Sciatic nerve (tissue), 2 donors: ENCODE measurements around the gene REN. TPM values are rescaled to one million over a fixed set of nuclear protein-coding genes. Genes with fewer than 3 reads are reported as not detected.

Experiments used
- ATAC-seq: fragments of 200-7000 bp; cut with Tn5 transposase; one replicate; pipeline ENCODE4 v1.9.1; 2020; ENCODE audit warnings: mild to moderate bottlenecking, moderate library complexity
- DNase-seq: peaks from one replicate; pipeline ENCODE4 v3.0.0-alpha.2; 2020; ENCODE audit warnings: low spot score
- intact Hi-C: fragments of 100-400 bp; cut with DNase I; formaldehyde crosslinking; loops from one replicate; pipeline ENCODE4 v1.14.2; 2022
- total RNA-seq: library from RNA; stranded (reverse); fragmentation: NEBNext Ultra II Directional; extraction: Animal tissue kit (Norgen Biotek cat#: 25700); gene quantifications from one replicate; pipeline ENCODE4 v1.2.1, GENCODE V29; 2021
- donor health status: DM: no; HTN: no; CAD: no.
- donor health status: DM: no; HTN: no; CAD: no.

REN gene
- not detected for total RNA-seq

- intact Hi-C loops = no loop called here
- DNase-seq (no peak), ATAC-seq (no peak)
These were observed at the start of gene REN for GRCh38 chr1:204166219-204166618. TSS of gene REN (minus strand) at chr1:204166337. CDS start at chr1:204166293, 44 bp downstream.

GRCh38 chr1:204213668-204214662, 47.8 kb upstream of the REN start, which contains the start of gene GOLT1A:
TSS of gene GOLT1A (minus strand) at chr1:204213988. CDS start at chr1:204213906, 82 bp downstream.
- ATAC-seq (peak; percentile 90), DNase-seq (peak; percentile 80)
- intact Hi-C loops = loop anchor here (2.0 kb wide), 1 partner anchor 63 kb away; no protein-coding TSS in a partner anchor

- intact Hi-C loops = loop anchor here (2.0 kb wide), 1 partner anchor 62 kb away; no protein-coding TSS in a partner anchor
- DNase-seq (no peak), ATAC-seq (no peak)
These were observed 46.6 kb upstream of the REN start for GRCh38 chr1:204212715-204213114.

- no peak for ATAC-seq
- DNase-seq = no peak
- intact Hi-C loops = no loop called here
These were observed 44.9 kb upstream of the REN start for GRCh38 chr1:204211046-204211445.

GRCh38 chr1:204207136-204207616, 41.0 kb upstream of the REN start:
- intact Hi-C loops = no loop called here
- DNase-seq (peak; percentile 82), ATAC-seq (peak; percentile 91)

- peak; percentile 54 for ATAC-seq
- intact Hi-C loops = no loop called here
These were observed 40.0 kb upstream of the REN start for GRCh38 chr1:204206121-204206520.

GRCh38 chr1:204205486-204205885, 39.3 kb upstream of the REN start:
- DNase-seq = no peak
- intact Hi-C loops = no loop called here
- ATAC-seq = no peak

More at GRCh38 chr1:204206121-204206520, 40.0 kb upstream of the REN start:
- DNase-seq = no peak

- ATAC-seq = no peak
- DNase-seq = no peak
- intact Hi-C loops = no loop called here
These were observed 38.8 kb upstream of the REN start for GRCh38 chr1:204204944-204205343.

- peak; percentile 28 for DNase-seq
- intact Hi-C loops = no loop called here
- no peak for ATAC-seq
These were observed 37.1 kb upstream of the REN start for GRCh38 chr1:204203206-204203767.

GRCh38 chr1:204202481-204202880, 36.3 kb upstream of the REN start:
- intact Hi-C loops = no loop called here
- ATAC-seq (no peak), DNase-seq (no peak)

- ATAC-seq = no peak
- intact Hi-C loops = no loop called here
These were observed 35.4 kb upstream of the REN start for GRCh38 chr1:204201348-204202040.

GRCh38 chr1:204199579-204199978, 33.4 kb upstream of the REN start:
- no peak for DNase-seq
- ATAC-seq = no peak

More at GRCh38 chr1:204201348-204202040, 35.4 kb upstream of the REN start:
- DNase-seq = no peak

GRCh38 chr1:204198348-204199340, 32.5 kb upstream of the REN start:
- no peak for DNase-seq
- no peak for ATAC-seq

More at GRCh38 chr1:204199579-204199978, 33.4 kb upstream of the REN start:
- intact Hi-C loops = no loop called here

GRCh38 chr1:204197068-204197467, 30.9 kb upstream of the REN start:
- ATAC-seq = no peak
- no peak for DNase-seq
- intact Hi-C loops = no loop called here

More at GRCh38 chr1:204198348-204199340, 32.5 kb upstream of the REN start:
- intact Hi-C loops = no loop called here

GRCh38 chr1:204196068-204196795, 30.1 kb upstream of the REN start, which contains the start of gene KISS1:
TSS of gene KISS1 (minus strand) at chr1:204196491. CDS start at chr1:204192876, 3,615 bp downstream.
- intact Hi-C loops = no loop called here
- ATAC-seq (no peak), DNase-seq (peak; percentile 47)

GRCh38 chr1:204194771-204195170, 28.6 kb upstream of the REN start:
- DNase-seq (no peak), ATAC-seq (no peak)
- intact Hi-C loops = no loop called here

GRCh38 chr1:204194080-204194479, 27.9 kb upstream of the REN start:
- ATAC-seq (no peak), DNase-seq (no peak)

More at GRCh38 chr1:204194080-204194479, 27.9 kb upstream of the REN start:
- intact Hi-C loops = no loop called here
